NB4 (cell line): Measurements from ENCODE around the gene SFMBT1.

Experiments
- DNase-seq: peaks from one replicate; pipeline ENCODE4 v3.0.0; 2010; ENCODE audit warnings: low read depth
- H3K4me3 ChIP-seq: one replicate; pipeline ENCODE4 v1.5.1; 2011; ENCODE audit warnings: mild to moderate bottlenecking, low read depth, low read length, moderate library complexity
- CTCF ChIP-seq: IDR thresholded peaks from one replicate; pipeline ENCODE4 v1.5.1; 2012; ENCODE audit warnings: low read depth, low read length
- MAX ChIP-seq: IDR thresholded peaks from 2 replicates; pipeline ENCODE4 v1.6.1; 2011; ENCODE audit warnings: low read depth, low read length
- MYC ChIP-seq: IDR thresholded peaks from 2 replicates; pipeline ENCODE4 v1.6.1; 2011; ENCODE audit warnings: low read depth, low read length
- POLR2A ChIP-seq: IDR thresholded peaks from 2 replicates; pipeline ENCODE4 v1.6.1; 2011; ENCODE audit warnings: mild to moderate bottlenecking; ENCODE audit not compliant: insufficient read length; ENCODE audit errors: extremely low read depth

SFMBT1 gene

GRCh38 chr3:53079791-53080555 lies 34.1 kb upstream of the SFMBT1 start:
- no peak for DNase-seq
- H3K4me3 ChIP-seq: no peak overlapping the region
- TF ChIP-seq CTCF (no peak), POLR2A (no peak), MYC (no peak), MAX (no peak)

GRCh38 chr3:53079147-53079546 lies 33.3 kb upstream of the SFMBT1 start:
- H3K4me3 ChIP-seq: no peak overlapping the region
- no peak for DNase-seq
- TF ChIP-seq MAX (no peak), CTCF (no peak), POLR2A (no peak), MYC (no peak)

GRCh38 chr3:53078656-53079055 lies 32.8 kb upstream of the SFMBT1 start:
- TF ChIP-seq POLR2A (no peak), MAX (no peak), CTCF (no peak), MYC (no peak)
- H3K4me3 ChIP-seq: no peak overlapping the region
- DNase-seq: no peak

- no peak overlapping the region for H3K4me3 ChIP-seq
- TF ChIP-seq MAX: no peak
- no peak for TF ChIP-seq MYC
- no peak for TF ChIP-seq CTCF
- TF ChIP-seq POLR2A: no peak
- no peak for DNase-seq
Observed at GRCh38 chr3:53077476-53078220, 31.8 kb upstream of the SFMBT1 start.

- H3K4me3 ChIP-seq: no peak overlapping the region
- peak; percentile 47 for DNase-seq
- no peak for TF ChIP-seq CTCF
- no peak for TF ChIP-seq POLR2A
- no peak for TF ChIP-seq MAX
- no peak for TF ChIP-seq MYC
Observed at GRCh38 chr3:53075743-53076140, 29.9 kb upstream of the SFMBT1 start.
